Testis (tissue), 2 donors: ENCODE measurements around the gene ZNF567.

Source experiments
- POLR2A ChIP-seq: fragments of 450-650 bp; IDR thresholded peaks from one replicate; pipeline ENCODE4 v1.6.1; 2017; ENCODE audit warnings: antibody characterized with exemption, mild to moderate bottlenecking, moderate library complexity
- TF ChIP-seq, protein P1 (sequence below), 3 experiments: fragments of 450-650 bp in 2 of 3; fragments of 200-600 bp in 1 of 3; sonication (generic) in 1 of 3; IDR thresholded peaks; one replicate each; pipeline ENCODE4 v1.5.1; 2016 to 2019; ENCODE audit warnings: antibody characterized with exemption in 3 of 3, mild to moderate bottlenecking in 2 of 3, moderate library complexity in 1 of 3

- TF ChIP-seq, protein P1, sequence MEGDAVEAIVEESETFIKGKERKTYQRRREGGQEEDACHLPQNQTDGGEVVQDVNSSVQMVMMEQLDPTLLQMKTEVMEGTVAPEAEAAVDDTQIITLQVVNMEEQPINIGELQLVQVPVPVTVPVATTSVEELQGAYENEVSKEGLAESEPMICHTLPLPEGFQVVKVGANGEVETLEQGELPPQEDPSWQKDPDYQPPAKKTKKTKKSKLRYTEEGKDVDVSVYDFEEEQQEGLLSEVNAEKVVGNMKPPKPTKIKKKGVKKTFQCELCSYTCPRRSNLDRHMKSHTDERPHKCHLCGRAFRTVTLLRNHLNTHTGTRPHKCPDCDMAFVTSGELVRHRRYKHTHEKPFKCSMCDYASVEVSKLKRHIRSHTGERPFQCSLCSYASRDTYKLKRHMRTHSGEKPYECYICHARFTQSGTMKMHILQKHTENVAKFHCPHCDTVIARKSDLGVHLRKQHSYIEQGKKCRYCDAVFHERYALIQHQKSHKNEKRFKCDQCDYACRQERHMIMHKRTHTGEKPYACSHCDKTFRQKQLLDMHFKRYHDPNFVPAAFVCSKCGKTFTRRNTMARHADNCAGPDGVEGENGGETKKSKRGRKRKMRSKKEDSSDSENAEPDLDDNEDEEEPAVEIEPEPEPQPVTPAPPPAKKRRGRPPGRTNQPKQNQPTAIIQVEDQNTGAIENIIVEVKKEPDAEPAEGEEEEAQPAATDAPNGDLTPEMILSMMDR (IDR thresholded peaks at IDR 0.05): no peak
- TF ChIP-seq POLR2A: no peak
These were observed 646 bp downstream of the ZNF567 start for GRCh38 chr19:36688058-36688457.
